NB4 (cell line): ENCODE results near the gene NFYC.

Experiments
- CTCF ChIP-seq: IDR thresholded peaks from one replicate; pipeline ENCODE4 v1.5.1; 2012; ENCODE audit warnings: low read depth, low read length
- MAX ChIP-seq: IDR thresholded peaks from 2 replicates; pipeline ENCODE4 v1.6.1; 2011; ENCODE audit warnings: low read depth, low read length
- MYC ChIP-seq: IDR thresholded peaks from 2 replicates; pipeline ENCODE4 v1.6.1; 2011; ENCODE audit warnings: low read depth, low read length
- POLR2A ChIP-seq: IDR thresholded peaks from 2 replicates; pipeline ENCODE4 v1.6.1; 2011; ENCODE audit warnings: mild to moderate bottlenecking; ENCODE audit not compliant: insufficient read length; ENCODE audit errors: extremely low read depth

- TF ChIP-seq CTCF (no peak), POLR2A (no peak), MYC (no peak), MAX (no peak)
Observed at GRCh38 chr1:40652979-40653378, 38.5 kb upstream of the NFYC start.
